ENCODE results near the gene NUDT1.

DNA sequence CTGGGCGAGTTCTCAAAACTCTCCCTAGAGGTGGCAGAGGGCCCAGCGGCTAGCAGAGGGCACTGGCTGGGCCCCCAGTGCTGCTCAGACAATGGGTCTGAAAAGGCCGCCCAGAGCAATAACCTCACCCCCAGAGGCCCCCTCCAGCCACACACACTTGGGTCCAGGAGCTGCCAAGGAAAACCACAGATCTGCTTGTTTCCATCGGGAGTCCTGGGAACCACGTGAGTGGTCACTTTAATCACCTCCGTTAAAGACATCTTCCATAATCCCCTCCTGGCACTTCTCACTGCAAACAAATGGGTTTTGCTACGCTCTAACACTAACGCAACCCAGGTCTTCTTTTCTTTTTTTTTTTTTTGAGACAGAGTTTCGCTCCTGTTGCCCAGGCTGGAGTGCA lies 30.0 kb downstream of the NUDT1 start:
- TF ChIP-seq, protein P1, sequence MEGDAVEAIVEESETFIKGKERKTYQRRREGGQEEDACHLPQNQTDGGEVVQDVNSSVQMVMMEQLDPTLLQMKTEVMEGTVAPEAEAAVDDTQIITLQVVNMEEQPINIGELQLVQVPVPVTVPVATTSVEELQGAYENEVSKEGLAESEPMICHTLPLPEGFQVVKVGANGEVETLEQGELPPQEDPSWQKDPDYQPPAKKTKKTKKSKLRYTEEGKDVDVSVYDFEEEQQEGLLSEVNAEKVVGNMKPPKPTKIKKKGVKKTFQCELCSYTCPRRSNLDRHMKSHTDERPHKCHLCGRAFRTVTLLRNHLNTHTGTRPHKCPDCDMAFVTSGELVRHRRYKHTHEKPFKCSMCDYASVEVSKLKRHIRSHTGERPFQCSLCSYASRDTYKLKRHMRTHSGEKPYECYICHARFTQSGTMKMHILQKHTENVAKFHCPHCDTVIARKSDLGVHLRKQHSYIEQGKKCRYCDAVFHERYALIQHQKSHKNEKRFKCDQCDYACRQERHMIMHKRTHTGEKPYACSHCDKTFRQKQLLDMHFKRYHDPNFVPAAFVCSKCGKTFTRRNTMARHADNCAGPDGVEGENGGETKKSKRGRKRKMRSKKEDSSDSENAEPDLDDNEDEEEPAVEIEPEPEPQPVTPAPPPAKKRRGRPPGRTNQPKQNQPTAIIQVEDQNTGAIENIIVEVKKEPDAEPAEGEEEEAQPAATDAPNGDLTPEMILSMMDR (IDR thresholded peaks at IDR 0.05), result no peak
- TF ChIP-seq POLR2A (IDR thresholded peaks at IDR 0.05), result no peak
